Uterus (tissue), 2 donors: Measurements from ENCODE around the gene HDAC8.

Experiments
- POLR2A ChIP-seq, 2 donors: fragments of 450-650 bp; IDR thresholded peaks; one replicate each; pipeline ENCODE4 v1.6.1; 2016; ENCODE audit warnings: antibody characterized with exemption in 2 of 2, mild to moderate bottlenecking in 1 of 2, moderate library complexity in 1 of 2
- TF ChIP-seq, protein P1 (sequence below), 4 experiments: fragments of 200-600 bp in 2 of 4; fragments of 450-650 bp in 2 of 4; sonication (generic) in 2 of 4; IDR thresholded peaks; one replicate each; pipeline ENCODE4 v1.5.1; 2016 to 2019; ENCODE audit warnings: antibody characterized with exemption in 4 of 4, mild to moderate bottlenecking in 2 of 4, moderate library complexity in 1 of 4

DNA sequence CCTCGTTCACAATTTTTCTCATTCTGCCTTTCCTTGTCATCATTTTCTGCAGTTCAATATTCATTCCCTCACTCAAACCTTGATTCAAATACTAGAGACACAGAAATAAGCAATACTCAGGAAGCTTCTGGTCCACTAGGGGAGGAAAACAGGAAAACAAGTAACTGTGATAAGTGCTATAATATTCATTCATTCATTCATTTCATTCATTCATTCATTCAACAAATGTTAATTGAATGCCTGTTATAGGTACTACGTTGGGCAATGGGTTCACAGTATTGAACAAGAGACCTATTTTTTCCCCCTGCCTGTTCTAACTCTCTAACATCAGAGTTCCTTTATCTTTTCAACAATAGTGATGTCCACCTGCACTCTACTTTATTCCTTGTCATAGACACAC is 104.0 kb downstream of the HDAC8 start:
- TF ChIP-seq, protein P1, sequence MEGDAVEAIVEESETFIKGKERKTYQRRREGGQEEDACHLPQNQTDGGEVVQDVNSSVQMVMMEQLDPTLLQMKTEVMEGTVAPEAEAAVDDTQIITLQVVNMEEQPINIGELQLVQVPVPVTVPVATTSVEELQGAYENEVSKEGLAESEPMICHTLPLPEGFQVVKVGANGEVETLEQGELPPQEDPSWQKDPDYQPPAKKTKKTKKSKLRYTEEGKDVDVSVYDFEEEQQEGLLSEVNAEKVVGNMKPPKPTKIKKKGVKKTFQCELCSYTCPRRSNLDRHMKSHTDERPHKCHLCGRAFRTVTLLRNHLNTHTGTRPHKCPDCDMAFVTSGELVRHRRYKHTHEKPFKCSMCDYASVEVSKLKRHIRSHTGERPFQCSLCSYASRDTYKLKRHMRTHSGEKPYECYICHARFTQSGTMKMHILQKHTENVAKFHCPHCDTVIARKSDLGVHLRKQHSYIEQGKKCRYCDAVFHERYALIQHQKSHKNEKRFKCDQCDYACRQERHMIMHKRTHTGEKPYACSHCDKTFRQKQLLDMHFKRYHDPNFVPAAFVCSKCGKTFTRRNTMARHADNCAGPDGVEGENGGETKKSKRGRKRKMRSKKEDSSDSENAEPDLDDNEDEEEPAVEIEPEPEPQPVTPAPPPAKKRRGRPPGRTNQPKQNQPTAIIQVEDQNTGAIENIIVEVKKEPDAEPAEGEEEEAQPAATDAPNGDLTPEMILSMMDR (IDR thresholded peaks at IDR 0.05) = no peak
- TF ChIP-seq POLR2A (IDR thresholded peaks at IDR 0.05) = no peak
